Measurements from ENCODE around the gene STX16.

The STX16 gene

GRCh38 chr20:58676161-58676560, 25.1 kb downstream of the STX16 start:
- TF ChIP-seq MAX (IDR thresholded peaks at IDR 0.05) (no peak), CEBPB (IDR thresholded peaks at IDR 0.05) (no peak), CREB1 (IDR thresholded peaks at IDR 0.05; ENCODE audit: low read depth) (no peak), EGR1 (IDR thresholded peaks at IDR 0.05) (no peak), RAD21 (IDR thresholded peaks at IDR 0.05; ENCODE audit: low read depth) (no peak), FOXM1 (IDR thresholded peaks at IDR 0.05; ENCODE audit: borderline replicate concordance, low read depth) (no peak), REST (IDR thresholded peaks at IDR 0.05; ENCODE audit: low read depth) (no peak), ZBTB7A (IDR thresholded peaks at IDR 0.05; ENCODE audit: low read depth) (no peak), TAF1 (IDR thresholded peaks at IDR 0.05; ENCODE audit: low read depth) (no peak), YY1 (IDR thresholded peaks at IDR 0.05; ENCODE audit: low read depth) (no peak), NFIC (IDR thresholded peaks at IDR 0.05) (no peak)

GRCh38 chr20:58677079-58677604, 26.1 kb downstream of the STX16 start:
- TF ChIP-seq FOXM1 (IDR thresholded peaks at IDR 0.05; ENCODE audit: borderline replicate concordance, low read depth) (no peak), USF1 (IDR thresholded peaks at IDR 0.05) (no peak)

GRCh38 chr20:58677808-58678207, 26.7 kb downstream of the STX16 start:
- TF ChIP-seq REST (IDR thresholded peaks at IDR 0.05; ENCODE audit: low read depth) (no peak), EGR1 (IDR thresholded peaks at IDR 0.05) (no peak), TEAD4 (IDR thresholded peaks at IDR 0.05) (no peak), CEBPB (IDR thresholded peaks at IDR 0.05) (no peak), TAF1 (IDR thresholded peaks at IDR 0.05; ENCODE audit: low read depth) (no peak), MAX (IDR thresholded peaks at IDR 0.05) (no peak), FOXM1 (IDR thresholded peaks at IDR 0.05; ENCODE audit: borderline replicate concordance, low read depth) (no peak), USF1 (IDR thresholded peaks at IDR 0.05) (no peak)

GRCh38 chr20:58678806-58679205, 27.7 kb downstream of the STX16 start:
- no peak for TF ChIP-seq EP300 (IDR thresholded peaks at IDR 0.05; ENCODE audit: borderline replicate concordance)
- no peak for TF ChIP-seq EGR1 (IDR thresholded peaks at IDR 0.05)
- TF ChIP-seq TAF1 (IDR thresholded peaks at IDR 0.05; ENCODE audit: low read depth): no peak
- no peak for TF ChIP-seq MAX (IDR thresholded peaks at IDR 0.05)

DNA sequence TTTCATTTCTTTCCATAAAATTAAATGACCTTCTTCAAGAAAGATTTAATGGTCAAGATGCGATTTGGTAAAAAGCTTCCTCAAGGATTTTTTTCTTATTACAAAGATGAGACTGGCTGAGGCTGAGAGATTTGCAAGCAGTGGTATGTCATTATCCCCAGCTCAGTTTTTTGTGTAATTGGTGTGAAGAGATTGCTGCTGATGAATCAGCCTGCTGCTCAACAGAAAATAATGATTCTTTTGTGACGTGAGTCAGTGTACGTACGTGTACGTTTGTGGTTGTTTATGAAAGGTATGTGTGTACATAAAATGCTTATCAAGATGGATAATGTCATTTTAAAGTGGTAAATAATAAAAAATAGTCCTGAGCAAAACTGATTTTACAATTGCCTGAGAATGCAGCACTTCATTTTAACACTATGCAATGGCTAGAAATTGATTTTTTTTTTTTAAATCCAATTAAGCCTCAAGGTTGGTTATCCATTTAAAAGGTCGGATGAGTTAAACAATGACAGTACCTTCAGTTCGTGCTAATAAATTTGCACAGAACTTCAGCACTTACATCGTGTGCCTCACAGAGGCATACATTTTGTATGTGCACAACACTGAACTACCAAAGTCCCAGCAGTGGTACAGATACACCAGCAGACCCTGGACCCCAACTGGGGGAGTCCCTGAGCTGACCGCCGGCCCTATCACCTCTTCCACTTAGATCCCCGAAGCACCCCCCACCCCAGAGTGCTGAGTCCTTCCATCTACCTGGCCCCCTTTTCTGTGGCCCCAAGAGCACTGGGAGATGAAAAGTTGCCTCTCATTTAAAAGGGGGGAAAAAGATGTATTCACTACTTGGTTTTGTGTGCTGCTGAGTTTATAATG, 31.8 kb downstream of the STX16 start:
- TF ChIP-seq REST (IDR thresholded peaks at IDR 0.05; ENCODE audit: low read depth) (no peak), USF1 (IDR thresholded peaks at IDR 0.05) (no peak), ZBTB7A (IDR thresholded peaks at IDR 0.05; ENCODE audit: low read depth) (no peak), EP300 (IDR thresholded peaks at IDR 0.05; ENCODE audit: borderline replicate concordance) (no peak), CEBPB (IDR thresholded peaks at IDR 0.05) (no peak)
